Dedifferentiated amniotic fluid mesenchymal stem cell (primary cell): ENCODE results near the gene GAB2.
"Not testable (repeated sequence)": the region's sequence is repeated elsewhere in the genome, so short reads cannot be mapped to it uniquely, and the experiment has no call there.

Source experiments
- DNase-seq: peaks from one replicate; pipeline ENCODE4 v3.0.0-alpha.2; 2016; ENCODE audit errors: extremely low spot score

The GAB2 gene

DNA sequence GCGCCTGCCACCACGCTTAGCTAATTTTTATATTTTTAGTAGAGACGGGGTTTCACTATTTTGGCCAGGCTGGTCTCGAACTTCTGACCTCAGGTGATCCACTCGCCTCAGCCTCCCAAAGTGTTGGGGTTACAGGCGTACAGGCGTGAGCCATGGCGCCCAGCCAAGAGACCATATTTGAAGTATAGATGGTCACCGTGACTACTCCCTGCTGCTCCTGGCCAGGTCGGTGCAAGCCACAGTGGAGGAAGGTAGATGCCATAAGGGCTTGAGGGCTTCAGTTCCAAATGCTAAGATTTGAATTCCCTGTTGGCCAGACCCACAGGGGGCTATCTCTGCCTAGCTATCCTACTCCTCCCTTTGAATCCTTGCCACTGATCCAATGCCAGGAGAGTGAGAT, 194.9 kb downstream of the GAB2 start:
- DNase-seq, result not testable (repeated sequence)

DNA sequence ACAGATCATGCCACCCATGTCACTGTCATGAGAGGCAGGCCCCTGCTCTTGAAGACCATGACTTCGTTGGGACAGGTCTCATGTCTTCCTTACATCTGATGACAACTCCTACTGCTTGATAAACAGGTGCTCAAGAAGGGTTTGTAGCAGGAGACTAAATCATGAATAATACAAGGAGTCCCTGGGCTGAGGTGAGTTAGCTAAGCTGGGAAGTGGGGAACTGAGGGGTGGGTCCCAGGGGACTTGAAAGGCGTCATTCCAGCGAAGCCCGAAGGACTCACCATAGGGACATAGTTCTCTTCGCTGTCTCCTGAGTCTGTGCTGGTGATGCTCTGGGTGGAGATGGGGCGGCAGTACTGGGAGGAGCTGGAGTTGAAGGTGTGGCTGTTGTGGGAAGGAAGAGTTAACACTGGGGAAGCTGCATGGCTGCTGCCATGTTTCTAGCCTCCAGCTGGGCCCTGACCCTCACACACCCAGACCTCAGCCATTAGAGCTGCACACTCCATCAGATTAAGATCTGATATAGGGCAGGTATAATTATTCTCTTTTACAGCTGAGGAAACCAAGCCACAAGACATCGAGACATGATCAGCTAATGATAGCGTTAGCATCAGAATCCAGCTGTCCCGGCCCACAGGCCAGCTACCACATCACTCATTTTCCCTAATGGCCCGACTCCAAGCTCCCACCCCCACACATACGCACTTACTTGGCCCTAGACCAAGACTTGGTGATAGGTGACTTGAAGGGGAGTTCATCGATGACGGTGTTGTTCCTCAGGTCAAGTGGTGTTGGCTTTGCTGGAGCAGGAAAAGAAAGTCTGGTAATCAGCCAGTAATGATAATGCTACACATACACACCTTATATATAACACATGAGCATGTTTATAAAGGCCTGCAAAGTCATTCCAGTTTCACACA, 196.0 kb downstream of the GAB2 start:
- DNase-seq, result no peak

DNA sequence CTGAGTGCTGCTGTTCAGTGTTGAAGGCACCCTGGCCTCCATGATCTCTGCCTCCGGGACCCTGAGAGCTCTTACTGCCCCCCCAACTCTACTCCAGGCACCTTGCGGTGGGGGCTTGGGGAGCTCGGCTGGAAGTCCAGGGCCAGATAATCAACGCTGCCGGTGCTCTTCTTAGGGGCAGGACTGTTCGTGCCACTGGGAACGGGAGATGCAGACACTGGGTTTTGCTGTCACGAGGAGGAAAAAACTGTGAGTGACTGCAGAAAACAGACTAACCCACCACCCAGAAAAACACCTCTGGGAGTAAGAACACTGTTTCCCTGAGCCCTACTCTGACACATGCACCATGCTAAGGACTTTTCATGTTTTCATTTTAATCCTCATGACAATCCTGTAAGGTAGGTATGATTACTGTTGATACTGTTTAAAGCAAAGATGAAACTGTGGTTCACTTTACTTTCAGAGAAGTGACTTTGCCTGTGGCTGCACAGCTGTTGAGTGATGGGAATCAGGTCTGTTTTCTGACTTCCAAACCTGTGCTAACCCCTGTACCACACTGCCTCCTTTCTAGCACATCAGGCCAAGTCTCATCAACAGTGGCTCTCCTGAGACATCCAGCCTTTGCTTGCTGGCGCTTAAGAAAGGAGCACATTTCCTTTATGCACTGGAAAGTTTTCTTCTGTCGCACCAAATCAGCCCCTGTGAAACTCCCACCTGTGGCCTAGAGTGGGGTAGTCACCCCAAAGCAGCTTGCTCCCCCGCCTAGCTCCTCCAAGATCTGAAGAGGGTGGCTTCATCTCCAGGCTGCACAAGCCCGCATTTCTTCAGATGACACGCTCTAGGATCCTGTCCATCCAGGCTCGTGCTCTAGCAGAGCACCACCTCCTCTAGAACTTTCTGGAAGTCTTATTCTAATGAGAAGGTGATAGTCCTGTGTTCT, 197.1 kb downstream of the GAB2 start:
- no peak for DNase-seq

DNA sequence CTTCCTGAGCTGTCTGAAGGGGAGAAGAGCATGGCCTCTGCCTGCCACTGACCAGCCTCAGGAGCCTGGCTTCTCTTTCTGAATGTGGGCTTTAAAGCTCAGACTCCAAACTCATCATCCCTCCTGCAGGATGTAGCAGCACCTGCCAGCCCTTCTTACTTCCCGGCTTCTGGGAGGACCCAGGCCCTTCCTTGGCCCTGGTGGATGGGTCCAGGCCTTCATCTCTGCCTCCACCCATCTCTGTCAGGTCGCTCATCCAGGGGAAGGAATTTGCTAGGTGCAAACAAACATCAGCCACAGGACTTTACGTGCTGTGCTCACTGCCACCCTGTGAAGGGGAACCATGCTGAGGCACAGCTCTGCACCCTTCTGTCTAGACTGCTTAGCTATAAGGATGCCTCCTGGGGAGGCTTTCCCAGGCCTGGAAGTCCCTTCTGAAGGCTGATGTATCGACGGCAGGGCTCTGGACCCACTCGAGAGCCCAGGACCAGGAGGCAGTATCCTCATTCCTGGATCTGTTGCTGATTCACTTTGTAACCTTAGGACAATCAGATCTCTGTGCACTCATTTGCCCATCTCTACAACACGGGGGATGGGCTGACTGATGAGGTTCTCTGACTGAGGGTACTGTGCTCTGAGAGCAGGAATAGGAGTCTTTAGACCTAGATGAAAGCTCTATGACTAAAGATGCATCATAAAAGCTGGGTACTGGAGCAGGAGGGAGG, 198.0 kb downstream of the GAB2 start:
- DNase-seq, result no peak

DNA sequence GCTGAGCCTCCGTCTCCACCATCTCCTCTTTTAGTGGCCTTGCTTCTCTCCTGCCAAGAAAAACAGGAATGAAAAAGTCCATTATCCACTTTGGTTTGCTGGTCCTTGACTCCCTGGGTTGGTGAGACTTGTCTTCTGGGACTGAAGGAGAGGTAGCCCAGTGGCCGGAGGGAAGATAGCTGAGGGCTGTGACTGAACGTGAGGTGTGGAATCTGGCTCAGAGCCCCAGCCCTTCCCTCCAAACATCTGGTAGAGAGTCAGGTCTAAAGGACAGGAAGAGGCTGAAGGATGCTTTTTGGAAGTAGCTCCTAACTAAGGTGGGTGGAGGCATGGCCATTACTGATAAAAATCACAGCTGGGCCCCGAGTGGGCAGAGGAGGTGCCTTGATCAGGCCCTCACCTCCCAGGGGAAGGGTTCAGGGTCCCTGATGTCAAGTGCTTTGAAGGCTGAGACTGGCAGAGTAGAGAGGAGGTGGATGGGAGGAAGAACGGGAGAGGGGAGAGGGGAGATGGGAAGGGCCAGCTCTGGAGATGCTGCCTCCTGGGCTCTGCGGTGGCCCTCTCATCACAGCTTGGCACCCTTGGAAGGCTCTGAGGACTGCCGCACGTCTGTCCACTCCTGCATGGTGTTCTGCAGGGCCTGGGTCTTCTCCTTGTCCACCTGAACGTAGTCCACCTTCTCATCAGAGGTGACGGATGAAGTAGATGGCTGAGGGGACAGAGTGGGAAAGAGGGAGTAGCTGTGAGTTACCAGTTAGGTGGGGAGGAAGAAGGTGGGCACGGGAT, 198.7 kb downstream of the GAB2 start:
- DNase-seq, result no peak

DNA sequence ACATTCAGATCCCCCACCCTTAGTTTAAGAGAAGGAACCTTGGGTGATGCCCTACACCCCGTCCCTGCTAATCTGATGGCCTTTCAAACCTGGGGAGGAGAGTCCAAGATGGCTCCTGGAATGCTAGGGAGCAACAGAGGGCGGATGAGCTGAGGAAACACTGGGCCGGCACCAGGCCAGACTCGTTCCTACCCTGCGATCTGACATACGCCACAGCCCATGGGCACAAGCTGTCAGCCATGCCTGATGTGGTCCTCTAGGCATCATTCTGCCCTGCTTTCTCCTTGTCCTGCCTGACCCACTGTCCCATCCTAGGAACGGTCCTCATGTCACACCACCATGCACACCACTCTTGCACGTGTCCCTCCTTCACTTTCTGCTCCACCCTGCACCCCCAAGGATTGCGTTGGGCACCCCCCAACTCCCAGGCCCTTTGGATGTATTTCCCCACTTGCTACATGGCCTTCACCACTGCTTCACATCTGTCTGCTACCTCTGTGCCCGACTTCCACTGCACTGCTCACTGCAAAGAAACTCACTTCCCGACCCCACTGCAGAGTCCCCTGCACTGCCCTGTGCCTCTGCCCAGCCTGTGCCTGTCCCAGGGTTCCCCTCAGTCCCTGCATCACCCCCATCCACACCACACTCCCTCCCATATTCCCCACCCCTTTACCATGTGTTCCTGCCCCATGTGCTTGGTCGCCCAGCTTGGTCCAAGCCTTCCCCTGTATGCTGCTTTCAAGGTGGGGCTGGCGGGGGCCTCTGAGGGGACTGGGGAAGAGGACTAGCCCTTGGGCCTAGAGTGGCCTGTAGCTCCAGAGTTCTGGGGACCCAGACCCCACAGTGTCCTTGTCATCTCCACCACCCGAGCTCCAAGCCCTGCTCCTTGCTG, 199.7 kb downstream of the GAB2 start:
- DNase-seq, result no peak

DNA sequence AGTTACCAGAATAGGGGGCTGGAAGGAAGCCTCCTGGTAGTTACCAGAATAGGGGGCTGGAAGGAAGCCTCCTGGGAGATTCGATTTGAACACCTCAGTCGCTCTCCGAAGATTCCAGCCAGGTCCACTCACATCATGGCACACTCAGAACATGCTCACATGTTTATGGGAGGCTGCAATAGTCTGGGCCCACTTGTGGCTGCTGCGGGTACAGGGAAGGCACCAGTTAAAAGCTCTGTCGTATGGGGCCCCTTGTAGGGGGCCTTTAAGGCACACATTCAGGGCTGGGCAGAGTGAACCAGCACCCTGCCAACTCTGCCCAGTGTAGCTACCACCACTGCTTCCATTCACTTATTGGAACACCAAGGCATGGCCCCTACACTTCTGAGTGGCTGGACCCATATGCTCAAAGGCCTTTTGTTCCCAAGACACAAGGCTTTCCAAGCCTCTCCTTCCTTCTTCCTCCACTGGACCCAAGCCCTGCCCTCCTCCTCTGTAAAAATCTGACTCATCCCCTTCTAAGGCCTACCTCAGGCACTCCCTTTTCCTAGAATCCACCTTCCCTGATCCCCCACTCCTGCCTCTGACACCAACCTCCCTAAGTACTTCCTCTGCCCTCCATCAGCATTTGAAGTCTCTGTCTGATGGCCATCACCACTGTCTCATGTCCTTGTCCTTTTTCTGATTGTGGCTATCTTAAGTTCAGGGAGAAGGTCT, 200.9 kb downstream of the GAB2 start:
- DNase-seq, result no peak

DNA sequence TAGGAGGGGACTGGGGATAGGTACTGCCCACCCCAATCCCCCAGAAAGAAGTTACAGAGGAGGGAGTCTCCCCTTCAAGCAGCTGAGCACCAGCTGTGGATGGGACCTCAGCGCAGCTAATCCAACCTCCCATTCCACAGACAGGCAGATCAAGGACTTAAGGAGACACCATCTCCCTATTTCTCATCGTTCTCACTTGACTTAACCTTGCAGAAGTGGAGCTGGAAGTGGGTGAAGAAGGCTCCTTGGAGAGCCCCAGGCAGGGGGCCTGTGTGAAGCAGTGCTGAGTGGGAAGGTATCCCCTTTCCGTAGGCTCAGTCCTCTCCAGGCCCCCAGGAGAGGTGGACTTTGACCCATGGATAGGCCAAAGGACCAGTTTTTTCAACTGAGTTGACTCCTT, 201.6 kb downstream of the GAB2 start:
- DNase-seq, result no peak

DNA sequence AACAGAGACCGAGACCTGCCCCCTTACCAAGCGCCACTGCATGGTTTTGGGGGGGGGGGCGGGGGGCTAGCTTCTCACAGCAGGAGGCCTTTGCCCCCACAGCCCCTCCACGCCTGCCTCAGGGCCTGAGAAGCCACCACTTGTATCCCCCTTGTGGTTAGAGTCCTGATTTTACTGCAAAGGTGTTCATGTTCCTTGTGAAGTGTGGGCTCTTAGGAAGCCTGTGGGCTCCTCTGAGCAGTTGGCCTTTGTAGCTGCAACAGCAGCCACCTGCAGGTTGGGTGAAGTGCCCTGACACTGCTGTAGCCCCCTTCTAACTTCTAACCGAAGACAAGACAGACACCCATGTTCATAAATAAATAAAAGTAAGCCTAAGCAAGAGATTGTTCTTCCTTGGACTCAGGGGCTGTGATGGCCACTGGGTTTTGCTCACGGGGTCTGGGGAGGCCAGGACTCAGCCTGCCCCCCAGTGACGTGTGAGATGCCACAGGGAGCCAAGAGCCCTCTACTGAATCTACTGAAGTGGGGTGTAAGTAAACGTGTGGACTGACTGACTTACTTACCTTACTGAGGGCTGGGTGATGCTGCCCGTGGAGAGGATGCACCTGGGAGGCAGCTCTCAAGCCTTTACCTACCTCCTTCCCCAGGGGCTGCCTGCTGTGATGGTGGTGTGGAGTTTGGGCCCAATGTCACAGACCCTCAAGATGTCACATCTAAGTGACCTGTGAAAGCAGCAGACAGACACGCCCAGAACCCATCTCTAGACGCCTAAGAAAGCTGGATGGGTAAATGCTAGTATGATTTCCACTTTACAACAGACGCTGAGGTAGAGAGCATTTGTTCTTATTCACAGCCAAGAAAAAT, 203.1 kb downstream of the GAB2 start:
- no peak for DNase-seq

DNA sequence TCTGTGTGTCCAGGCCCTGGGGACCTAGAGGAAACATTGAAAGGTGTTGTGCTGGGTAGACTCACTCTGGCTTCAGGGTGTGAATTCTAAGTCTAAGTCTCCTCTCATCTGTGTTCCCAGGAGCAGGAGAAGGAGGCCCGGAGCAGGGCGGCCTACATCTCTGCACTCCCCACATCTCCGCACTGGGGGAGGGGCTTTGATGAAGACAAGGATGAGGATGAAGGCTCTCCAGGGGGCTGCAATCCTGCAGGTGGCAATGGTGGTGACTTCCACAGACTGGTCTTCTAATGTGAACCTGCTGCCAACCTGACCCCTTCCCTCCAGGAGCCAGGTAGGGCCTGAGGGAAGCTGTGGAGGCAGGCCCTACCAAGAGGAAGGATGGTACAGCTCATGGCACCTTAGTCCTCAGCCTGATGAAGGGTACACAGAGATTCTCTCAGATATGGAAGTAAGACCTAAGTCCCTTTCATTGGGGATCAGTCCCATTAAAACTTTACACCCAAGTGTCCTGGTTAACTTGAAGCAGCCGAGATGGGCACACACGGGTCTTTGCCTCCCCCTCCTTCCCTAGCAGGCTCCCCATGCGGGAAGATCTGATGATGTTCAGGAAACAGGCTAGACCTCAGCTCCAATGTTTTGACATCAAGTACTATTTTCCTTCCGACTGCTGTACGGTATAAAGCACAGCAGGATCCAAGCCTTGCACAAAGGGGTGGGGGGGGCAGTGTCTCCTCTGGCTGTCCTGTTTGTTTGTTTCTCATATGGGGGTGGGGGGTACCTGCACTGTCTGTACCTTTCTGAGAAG, 203.9 kb downstream of the GAB2 start:
- DNase-seq, result no peak

DNA sequence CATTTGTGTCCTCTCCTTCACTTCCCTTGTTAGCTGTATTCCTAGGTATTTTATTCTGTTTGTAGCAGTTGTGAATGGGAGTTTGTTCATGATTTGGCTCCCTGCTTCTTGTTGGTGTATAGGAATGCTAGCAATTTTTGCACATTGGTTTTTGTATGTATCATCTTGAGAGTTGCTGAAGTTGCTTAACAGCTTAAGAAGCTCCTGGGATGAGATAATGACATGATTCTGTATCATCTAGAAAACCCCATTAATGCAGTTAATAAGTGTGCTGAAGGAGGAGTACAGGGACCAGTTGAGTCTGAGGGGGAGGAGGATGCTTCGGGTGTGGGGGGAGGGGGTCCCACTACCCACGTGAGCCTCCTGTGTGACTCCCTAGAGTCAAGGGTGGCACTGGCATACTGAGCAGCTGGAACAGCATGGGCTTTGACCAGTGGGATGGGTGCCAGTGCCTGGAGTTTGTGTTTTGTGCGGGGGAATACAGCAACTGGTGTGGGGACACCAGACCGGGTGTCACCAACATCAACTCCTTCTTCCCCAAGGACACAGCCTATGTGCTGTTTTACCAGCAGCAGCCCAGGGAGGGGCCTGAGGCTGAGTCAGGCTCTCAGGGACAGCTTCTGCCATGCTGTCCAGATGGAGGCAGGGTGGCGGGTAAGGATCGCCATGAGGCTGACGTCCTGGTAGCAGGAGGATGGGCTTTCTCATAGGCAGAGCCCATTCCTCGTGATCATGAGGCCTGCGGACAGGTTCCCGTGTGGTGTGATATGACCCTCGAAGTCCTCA, 204.8 kb downstream of the GAB2 start:
- DNase-seq, result peak; percentile 21

DNA sequence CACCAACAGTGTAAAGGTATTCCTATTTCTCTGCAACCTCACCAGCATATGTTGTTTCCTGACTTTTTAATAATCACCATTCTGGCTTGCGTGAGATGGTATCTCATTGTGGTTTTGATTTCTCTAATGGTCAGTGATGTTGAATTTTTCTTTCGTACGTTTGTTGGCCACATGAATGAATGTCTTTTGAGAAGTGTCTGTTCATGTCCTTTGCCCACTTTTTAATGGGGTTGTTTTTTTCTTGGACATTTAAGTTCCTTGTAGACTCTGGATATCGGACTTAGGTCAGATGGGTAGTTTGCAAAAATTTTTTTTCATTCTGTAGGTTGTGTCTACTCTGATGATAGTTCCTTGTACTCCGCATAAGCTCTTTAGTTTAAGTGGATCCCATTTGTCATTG, 206.1 kb downstream of the GAB2 start:
- DNase-seq, result no peak

DNA sequence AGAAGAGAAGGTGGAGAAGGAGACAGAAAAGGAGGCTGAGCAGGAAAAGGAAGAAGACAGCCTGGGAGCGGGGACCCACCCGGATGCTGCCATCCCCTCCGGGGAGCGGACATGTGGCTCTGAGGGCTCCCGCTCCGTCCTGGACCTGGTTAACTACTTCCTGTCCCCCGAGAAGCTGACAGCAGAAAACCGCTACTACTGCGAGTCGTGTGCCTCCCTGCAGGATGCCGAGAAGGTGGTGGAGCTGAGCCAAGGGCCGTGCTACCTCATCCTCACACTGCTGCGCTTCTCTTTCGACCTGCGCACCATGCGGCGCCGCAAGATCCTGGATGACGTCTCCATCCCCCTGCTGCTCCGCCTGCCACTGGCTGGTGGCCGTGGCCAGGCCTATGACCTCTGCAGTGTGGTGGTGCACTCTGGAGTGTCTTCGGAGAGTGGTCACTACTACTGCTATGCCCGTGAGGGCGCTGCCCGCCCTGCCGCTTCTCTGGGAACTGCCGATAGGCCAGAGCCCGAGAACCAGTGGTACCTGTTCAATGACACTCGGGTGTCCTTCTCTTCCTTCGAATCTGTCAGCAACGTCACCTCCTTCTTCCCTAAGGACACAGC, 207.5 kb downstream of the GAB2 start:
- DNase-seq, result no peak

DNA sequence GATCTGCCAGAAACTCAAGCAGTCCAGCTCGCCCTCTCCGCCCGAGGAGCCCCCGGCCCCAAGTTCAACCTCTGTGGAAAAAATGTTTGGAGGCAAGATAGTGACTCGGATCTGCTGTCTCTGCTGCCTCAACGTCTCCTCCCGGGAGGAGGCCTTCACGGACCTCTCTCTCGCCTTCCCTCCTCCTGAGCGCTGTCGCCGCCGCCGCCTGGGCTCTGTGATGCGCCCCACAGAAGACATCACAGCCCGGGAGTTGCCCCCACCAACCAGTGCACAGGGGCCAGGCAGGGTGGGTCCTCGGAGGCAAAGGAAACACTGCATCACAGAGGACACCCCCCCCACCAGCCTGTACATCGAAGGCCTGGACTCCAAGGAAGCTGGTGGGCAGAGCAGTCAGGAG, 208.1 kb downstream of the GAB2 start:
- DNase-seq, result no peak

DNA sequence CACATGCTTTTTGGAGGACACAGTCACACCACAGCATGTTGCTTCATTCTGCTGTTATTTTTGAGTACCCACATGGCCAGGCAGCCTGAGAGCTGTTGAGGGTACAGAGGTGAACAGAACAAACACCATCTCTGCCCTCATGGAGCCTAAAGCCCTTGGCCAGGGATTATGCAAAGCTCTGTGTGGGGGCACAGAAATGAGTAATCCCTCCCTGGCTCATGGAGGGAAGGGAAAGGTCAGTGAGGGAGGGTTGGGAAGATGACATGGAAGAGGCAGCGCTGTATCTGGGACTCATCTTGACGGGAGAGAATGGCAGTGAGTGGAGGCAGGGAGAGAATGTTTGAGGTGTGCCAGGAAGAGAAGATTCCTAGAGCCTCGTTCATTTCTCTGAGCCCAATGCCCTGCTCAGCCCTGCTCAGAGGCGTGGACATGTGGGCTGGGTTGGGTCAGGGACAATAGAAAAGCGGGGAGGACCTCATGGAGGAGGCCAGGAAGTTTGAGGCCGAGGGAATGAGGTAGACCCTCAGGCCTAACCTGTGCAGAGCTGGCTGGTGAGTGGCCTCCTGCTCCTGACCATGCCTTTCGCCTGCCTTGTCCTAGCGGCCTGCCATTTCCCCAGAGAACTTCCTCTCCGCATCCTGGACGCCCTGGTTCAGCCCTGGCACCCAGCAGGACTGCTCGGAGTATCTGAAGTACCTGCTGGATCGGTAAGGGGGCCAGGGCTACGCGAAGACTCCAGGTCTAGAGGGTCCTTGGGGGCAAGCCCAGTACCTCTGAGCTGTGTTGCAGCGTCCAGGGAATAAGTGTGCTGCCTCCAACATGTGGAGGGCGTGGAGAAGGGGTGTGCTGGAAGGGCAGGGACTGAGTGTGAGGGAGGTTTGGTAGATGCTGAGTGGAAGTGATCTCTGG, 209.1 kb downstream of the GAB2 start:
- DNase-seq, result no peak
